Stimulated activated naive CD8-positive, alpha-beta T cell treated with anti-CD3 and anti-CD28 coated beads, Interleukin-15, Interleukin-2, amounts not matched to agents 100 ng/mL and 50 ng/mL, for 24 hours (primary cell): ENCODE measurements around the gene ALG14.

Source experiments
- H3K27ac Mint-ChIP-seq: one replicate; pipeline ENCODE4 v1.8.0; 2021; ENCODE audit warnings: mild to moderate bottlenecking, mixed read lengths
- H3K27me3 Mint-ChIP-seq: one replicate; pipeline ENCODE4 v1.8.0; 2021; ENCODE audit warnings: mixed read lengths
- H3K36me3 Mint-ChIP-seq: one replicate; pipeline ENCODE4 v1.8.0; 2021; ENCODE audit warnings: low read depth, mixed read lengths
- H3K4me1 Mint-ChIP-seq: one replicate; pipeline ENCODE4 v1.8.0; 2021; ENCODE audit warnings: low read depth, mixed read lengths
- H3K4me3 Mint-ChIP-seq: one replicate; pipeline ENCODE4 v1.8.0; 2021; ENCODE audit warnings: mild to moderate bottlenecking, mixed read lengths
- H3K9me3 Mint-ChIP-seq: one replicate; pipeline ENCODE4 v1.8.0; 2021; ENCODE audit warnings: mixed read lengths

Gene ALG14

DNA sequence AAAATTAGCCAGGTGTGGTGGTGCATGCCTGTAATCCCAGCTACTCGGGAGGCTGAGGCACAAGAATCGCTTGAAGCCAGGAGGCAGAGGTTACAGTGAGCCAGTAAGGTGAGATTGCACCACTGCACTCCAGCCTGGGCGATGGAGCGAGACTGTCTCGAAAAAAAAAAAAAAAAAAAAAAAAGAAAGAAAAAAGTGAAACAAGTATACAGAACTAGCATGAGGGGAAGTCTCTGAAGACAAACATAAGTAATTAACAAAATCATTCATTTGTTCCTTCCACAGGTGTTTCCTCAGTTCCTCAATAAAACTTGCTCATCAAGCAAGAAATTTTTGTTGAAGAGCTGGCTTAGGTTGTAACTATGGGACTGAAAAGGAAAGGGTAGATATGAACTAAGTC, 93.6 kb downstream of the ALG14 start:
- H3K9me3 Mint-ChIP-seq, result no peaks in the 10 kb centered on the region
- H3K4me3 Mint-ChIP-seq, result no peak overlapping the region
- H3K36me3 Mint-ChIP-seq, result no peaks in the 10 kb centered on the region
- no peak overlapping the region for H3K27ac Mint-ChIP-seq
- H3K27me3 Mint-ChIP-seq, result no peaks in the 10 kb centered on the region
- peaks cover 14% of the 10 kb centered on the region for H3K4me1 Mint-ChIP-seq

- no peak overlapping the region for H3K27ac Mint-ChIP-seq
- H3K9me3 Mint-ChIP-seq, result no peaks in the 10 kb centered on the region
- no peaks in the 10 kb centered on the region for H3K36me3 Mint-ChIP-seq
- H3K4me1 Mint-ChIP-seq, result peaks cover 14% of the 10 kb centered on the region
- no peak overlapping the region for H3K4me3 Mint-ChIP-seq
- no peaks in the 10 kb centered on the region for H3K27me3 Mint-ChIP-seq
These were observed 94.3 kb downstream of the ALG14 start for GRCh38 chr1:94978401-94978800.

DNA sequence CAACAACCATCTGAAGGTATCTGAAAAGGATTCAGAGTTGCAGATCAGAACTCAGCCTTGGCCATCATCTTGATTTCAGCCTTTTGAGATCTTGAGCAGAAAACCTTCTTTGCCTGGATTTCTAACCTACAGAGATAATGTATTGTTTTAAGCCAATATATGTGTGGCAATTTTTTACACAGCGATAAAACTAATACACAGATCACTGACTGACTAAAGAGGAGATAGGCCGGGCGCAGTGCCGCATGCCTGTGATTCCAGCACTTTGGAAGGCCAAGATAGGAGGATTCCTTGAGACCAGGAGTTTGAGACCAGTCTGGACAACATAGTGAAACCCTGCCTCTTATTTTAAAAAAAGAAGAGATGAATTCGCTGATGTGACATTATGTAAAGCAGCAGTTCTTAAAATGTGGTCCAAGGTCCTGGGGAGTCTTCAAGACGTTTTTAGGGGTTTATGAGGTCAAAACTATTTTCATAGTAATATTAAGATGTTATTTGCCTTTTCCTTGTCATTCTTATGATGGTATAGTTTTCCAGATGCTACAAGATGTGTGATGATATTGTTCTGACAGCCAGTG, 95.7 kb downstream of the ALG14 start:
- H3K27me3 Mint-ChIP-seq, result no peaks in the 10 kb centered on the region
- H3K4me1 Mint-ChIP-seq, result peaks cover 14% of the 10 kb centered on the region
- no peak overlapping the region for H3K4me3 Mint-ChIP-seq
- no peaks in the 10 kb centered on the region for H3K9me3 Mint-ChIP-seq
- H3K27ac Mint-ChIP-seq, result no peak overlapping the region
- no peaks in the 10 kb centered on the region for H3K36me3 Mint-ChIP-seq

DNA sequence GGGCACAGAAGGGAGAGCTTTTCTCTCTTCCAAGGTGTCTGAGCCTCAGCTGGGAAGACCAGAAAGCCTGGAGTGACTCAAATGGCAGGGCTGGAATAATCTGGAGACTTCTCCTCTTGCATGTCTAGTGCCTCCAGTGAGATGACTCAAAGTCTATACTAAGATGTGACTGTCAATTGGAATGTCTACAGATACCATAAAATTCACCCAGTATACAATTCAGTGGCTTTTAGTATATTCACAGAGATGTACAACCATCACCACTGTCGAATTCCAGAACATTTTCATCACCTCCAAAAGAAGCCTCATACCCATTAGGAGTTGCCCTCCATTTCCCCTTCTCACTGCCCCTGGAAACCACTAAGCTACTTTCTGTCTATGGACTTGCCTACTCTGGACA, 97.9 kb downstream of the ALG14 start:
- no peaks in the 10 kb centered on the region for H3K27me3 Mint-ChIP-seq
- no peak overlapping the region for H3K27ac Mint-ChIP-seq
- no peaks in the 10 kb centered on the region for H3K36me3 Mint-ChIP-seq
- peaks cover 6% of the 10 kb centered on the region for H3K4me1 Mint-ChIP-seq
- no peak overlapping the region for H3K4me3 Mint-ChIP-seq
- H3K9me3 Mint-ChIP-seq, result no peaks in the 10 kb centered on the region

- Mint-ChIP-seq H3K4me3 (no peak overlapping the region), H3K9me3 (no peaks in the 10 kb centered on the region), H3K4me1 (peaks cover under 1% of the 10 kb centered on the region), H3K27me3 (no peaks in the 10 kb centered on the region), H3K27ac (no peak overlapping the region), H3K36me3 (no peaks in the 10 kb centered on the region)
These were observed 98.5 kb downstream of the ALG14 start for GRCh38 chr1:94974241-94974640.

- Mint-ChIP-seq H3K36me3 (no peaks in the 10 kb centered on the region), H3K4me1 (no peaks in the 10 kb centered on the region), H3K27me3 (no peaks in the 10 kb centered on the region), H3K9me3 (no peaks in the 10 kb centered on the region), H3K4me3 (no peak overlapping the region), H3K27ac (no peak overlapping the region)
These were observed 99.3 kb downstream of the ALG14 start for GRCh38 chr1:94973309-94973922.

- Mint-ChIP-seq H3K4me1 (no peaks in the 10 kb centered on the region), H3K4me3 (no peak overlapping the region), H3K27me3 (no peaks in the 10 kb centered on the region), H3K36me3 (no peaks in the 10 kb centered on the region), H3K9me3 (no peaks in the 10 kb centered on the region), H3K27ac (no peak overlapping the region)
These were observed 101.2 kb downstream of the ALG14 start for GRCh38 chr1:94971491-94971924.

GRCh38 chr1:94970783-94971182, 102.0 kb downstream of the ALG14 start:
- Mint-ChIP-seq H3K4me1 (no peaks in the 10 kb centered on the region), H3K27ac (no peak overlapping the region), H3K36me3 (no peaks in the 10 kb centered on the region), H3K4me3 (no peak overlapping the region), H3K27me3 (no peaks in the 10 kb centered on the region), H3K9me3 (no peaks in the 10 kb centered on the region)

DNA sequence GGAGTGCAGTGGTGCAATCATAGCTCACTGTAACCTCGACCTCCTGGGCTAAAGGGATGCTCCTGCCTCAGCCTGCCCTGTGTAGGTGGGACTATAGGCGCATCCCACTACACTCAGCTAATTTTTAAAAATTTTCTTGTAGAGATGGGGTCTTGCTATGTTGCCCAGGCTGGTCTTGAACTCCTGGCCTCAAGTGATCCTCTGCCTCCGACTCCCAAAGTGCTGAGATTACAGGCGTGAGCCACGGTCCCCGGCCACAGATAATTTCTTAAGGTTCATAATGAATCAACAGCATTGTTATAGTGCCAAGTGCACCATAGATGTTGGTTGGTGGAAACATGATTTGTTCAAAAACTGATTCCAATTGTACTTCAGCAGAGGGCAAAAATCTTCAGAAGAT, 103.6 kb downstream of the ALG14 start:
- no peaks in the 10 kb centered on the region for H3K27me3 Mint-ChIP-seq

DNA sequence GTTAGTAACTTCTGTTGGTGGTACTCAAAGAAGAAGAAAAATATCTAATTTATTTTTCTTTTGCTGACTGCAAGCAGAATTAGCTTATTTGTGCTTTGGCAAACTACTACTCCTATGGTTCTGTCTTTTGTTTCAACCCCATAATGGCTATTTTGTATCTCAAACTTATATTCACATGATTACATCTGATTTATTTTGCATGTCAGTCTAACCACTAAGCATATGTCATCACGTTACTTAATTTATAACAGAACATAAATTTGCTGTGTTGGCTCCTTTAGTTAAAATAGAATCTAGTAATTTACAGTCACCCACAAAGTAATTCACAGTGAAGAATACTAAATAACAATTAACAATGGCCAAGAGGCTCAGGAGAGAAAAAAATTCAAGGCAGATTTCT, 106.7 kb downstream of the ALG14 start:
- H3K9me3 Mint-ChIP-seq, result no peaks in the 10 kb centered on the region
- H3K27me3 Mint-ChIP-seq, result no peaks in the 10 kb centered on the region
- H3K4me3 Mint-ChIP-seq, result no peak overlapping the region
- H3K36me3 Mint-ChIP-seq, result no peaks in the 10 kb centered on the region
- H3K4me1 Mint-ChIP-seq, result peaks cover 20% of the 10 kb centered on the region
- H3K27ac Mint-ChIP-seq, result no peak overlapping the region

More for the DNA sequence above, 103.6 kb downstream of the ALG14 start:
- Mint-ChIP-seq H3K4me1 (no peaks in the 10 kb centered on the region), H3K9me3 (no peaks in the 10 kb centered on the region), H3K27ac (no peak overlapping the region), H3K36me3 (no peaks in the 10 kb centered on the region), H3K4me3 (no peak overlapping the region)

GRCh38 chr1:94963864-94964263, 108.9 kb downstream of the ALG14 start:
- H3K4me1 Mint-ChIP-seq, result peaks cover 20% of the 10 kb centered on the region
- no peaks in the 10 kb centered on the region for H3K9me3 Mint-ChIP-seq
- no peaks in the 10 kb centered on the region for H3K36me3 Mint-ChIP-seq
- H3K27ac Mint-ChIP-seq, result no peak overlapping the region
- H3K4me3 Mint-ChIP-seq, result no peak overlapping the region
- H3K27me3 Mint-ChIP-seq, result no peaks in the 10 kb centered on the region

GRCh38 chr1:94962409-94963265, 110.1 kb downstream of the ALG14 start:
- Mint-ChIP-seq H3K4me3 (peak overlapping the region; percentile 91), H3K36me3 (no peaks in the 10 kb centered on the region), H3K27ac (peak overlapping the region; percentile 98), H3K4me1 (peaks cover 20% of the 10 kb centered on the region), H3K9me3 (no peaks in the 10 kb centered on the region), H3K27me3 (no peaks in the 10 kb centered on the region)

DNA sequence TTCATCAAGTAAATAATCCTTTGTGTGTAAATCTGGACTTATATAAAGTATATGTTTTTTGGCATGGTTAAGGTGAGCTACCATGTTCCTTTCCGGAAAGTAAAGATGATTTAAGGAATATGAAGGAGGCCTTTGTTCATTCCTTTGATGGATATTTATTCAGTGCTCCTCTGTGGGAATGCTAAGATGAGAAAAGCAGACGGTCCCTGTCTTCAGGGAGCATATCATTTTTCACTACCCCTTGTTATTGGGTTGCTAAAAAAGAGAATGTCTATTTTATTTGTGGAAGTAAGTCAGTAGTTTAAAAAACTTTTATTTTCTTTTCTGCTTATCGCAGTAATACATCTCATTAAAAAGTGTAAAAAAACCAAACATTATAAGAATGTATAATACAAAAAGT, 110.8 kb downstream of the ALG14 start:
- no peaks in the 10 kb centered on the region for H3K27me3 Mint-ChIP-seq
- H3K4me1 Mint-ChIP-seq, result peaks cover 20% of the 10 kb centered on the region
- H3K9me3 Mint-ChIP-seq, result no peaks in the 10 kb centered on the region
- peak overlapping the region; percentile 49 for H3K27ac Mint-ChIP-seq
- no peaks in the 10 kb centered on the region for H3K36me3 Mint-ChIP-seq
- peak overlapping the region; percentile 13 for H3K4me3 Mint-ChIP-seq

DNA sequence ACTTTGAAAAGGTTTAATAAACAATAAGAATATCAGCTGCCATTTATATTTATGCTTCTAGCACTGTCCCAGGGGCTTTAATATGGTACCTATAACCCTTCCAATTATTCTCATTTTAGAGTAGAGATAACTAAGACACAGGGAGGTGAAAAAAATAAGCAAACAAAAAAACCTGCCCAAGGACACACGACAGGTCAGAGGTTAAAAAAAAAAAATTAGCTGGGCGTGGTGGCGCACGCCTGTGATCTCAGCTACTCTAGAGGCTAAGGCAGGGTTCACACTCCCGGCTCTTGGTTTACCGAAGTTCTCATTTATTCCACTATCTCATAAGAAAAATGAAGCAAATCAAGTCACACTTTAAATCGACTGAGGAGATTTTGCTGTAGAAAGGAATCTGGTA, 111.2 kb downstream of the ALG14 start:
- peaks cover 20% of the 10 kb centered on the region for H3K4me1 Mint-ChIP-seq
- H3K4me3 Mint-ChIP-seq, result no peak overlapping the region
- H3K27me3 Mint-ChIP-seq, result no peaks in the 10 kb centered on the region
- no peak overlapping the region for H3K27ac Mint-ChIP-seq
- no peaks in the 10 kb centered on the region for H3K36me3 Mint-ChIP-seq
- H3K9me3 Mint-ChIP-seq, result no peaks in the 10 kb centered on the region

DNA sequence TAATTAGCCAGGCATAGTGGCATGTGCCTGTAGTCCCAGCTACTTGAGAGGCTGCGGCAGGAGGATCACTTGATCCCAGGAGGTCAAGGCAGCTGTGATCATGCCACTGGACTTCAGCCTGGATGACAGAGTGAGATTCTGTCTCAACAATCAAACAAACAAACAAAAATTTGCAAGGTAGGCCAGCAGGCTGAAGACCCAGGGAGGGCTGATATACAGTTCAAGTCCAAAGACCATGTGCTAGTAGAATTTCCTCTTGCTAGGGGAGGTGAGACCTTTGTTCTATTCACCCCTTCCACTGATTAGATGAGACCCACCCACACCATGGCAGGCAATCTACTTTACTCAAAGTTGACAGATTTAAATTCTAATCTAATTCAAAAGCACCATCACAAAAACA, 114.7 kb downstream of the ALG14 start:
- no peak overlapping the region for H3K4me3 Mint-ChIP-seq
- no peaks in the 10 kb centered on the region for H3K36me3 Mint-ChIP-seq
- no peaks in the 10 kb centered on the region for H3K9me3 Mint-ChIP-seq
- peaks cover 19% of the 10 kb centered on the region for H3K4me1 Mint-ChIP-seq
- no peak overlapping the region for H3K27ac Mint-ChIP-seq
- H3K27me3 Mint-ChIP-seq, result no peaks in the 10 kb centered on the region
